ENCODE results near the gene KRT71.
"Not testable (repeated sequence)": the region's sequence is repeated elsewhere in the genome, so short reads cannot be mapped to it uniquely, and the experiment has no call there.

KRT71 gene
- 0 reads per million in 3 experiments for total RNA-seq

DNA sequence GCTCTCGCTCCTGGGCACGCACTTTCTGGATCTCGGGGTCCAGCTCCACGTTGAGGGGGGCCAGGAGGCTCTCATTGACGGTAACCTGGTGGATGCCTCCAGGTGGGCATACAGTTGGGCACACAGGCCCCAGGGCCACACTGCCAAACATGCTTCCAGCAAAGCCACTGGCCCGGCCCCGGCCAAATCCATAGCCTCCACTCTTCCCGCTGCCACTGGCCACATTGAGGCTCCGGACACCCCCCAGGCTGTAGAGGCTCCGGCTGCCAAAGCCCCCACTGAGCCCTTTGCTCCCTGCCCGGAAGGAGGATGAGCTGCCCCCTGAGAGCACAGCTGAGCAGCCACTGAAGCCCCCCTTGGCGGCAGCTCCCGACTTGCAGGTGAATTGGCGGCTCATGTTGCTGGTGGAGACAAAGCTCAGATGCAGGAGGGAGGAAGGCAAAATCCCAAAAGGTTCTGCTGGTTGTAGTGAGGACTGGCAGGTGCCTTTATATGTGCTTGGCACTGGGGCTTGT lies at the start of gene KRT71:
KRT71 (minus strand) TSS at position 465 of the 515 bp plus-strand sequence; CDS start at position 397, 68 bp downstream.
- no peak for DNase-seq

DNA sequence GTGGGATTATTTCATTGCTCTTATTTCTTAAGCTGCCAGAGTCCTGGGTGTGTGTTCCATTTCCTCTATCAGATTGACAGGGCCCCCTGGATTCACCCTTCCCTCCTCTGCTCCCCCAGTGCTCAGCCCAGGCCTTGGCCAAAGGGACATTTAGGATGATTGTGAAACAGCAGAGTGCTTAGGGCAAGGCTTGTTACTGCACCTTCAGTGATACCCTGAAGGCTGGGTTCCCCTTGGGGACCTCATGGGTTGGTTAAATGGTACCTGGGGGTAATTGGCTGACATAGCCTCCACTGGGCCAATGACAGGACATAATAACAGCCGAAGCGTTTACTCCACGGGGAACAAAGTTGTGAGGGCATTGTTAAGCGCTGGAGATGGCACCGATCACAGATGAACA lies 49.6 kb upstream of the KRT71 start:
- no peak for DNase-seq

DNA sequence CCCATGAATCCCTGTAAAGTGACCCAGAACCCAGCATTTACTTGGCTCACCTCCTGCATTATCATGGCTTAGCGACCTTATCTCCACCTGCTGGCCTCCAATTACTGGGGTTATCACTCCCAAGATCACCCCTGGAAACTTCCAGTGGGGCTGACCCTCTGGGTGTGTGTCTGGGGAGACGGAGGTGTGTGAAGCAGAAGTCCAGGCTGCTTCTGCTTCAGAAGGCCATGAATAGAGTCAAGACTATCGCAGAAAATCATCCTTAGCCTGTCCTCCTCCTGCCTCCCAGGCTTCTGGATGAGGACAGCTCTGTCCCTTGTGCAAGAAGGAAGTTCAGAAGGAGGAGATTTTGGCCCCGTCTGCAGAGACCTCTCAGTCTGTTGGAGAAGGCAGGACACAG lies 48.7 kb upstream of the KRT71 start:
- no peak for DNase-seq

DNA sequence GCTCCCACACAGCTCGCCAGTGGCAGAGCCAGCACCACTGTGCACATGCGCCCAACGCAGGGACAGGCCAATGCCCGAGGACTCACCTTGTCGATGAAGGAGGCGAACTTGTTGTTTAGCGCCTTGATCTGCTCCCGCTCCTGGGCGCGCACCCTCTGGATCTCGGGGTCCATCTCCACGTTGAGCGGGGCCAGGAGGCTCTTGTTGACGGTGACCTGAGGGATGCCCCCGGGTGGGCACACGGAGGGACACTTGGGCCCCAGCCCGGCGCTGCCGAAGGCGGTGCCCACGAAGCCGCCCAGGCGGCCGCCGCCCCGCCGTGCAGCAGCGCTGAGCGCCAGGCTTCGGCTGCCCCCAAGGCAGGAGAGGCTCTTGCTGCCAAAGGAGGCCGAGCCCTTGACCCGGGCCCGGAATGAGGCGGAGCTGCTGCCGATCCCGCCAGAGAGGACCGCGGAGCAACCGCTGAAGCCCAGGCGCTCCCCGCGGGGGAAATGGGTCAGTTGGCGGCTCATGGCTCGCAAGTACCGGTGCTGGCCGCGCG lies 48.1 kb upstream of the KRT71 start, which contains the start of gene KRT72:
KRT72 (minus strand) TSS at position 523 of the 541 bp plus-strand sequence; CDS start at position 512, 11 bp downstream.
- no peak for DNase-seq

DNA sequence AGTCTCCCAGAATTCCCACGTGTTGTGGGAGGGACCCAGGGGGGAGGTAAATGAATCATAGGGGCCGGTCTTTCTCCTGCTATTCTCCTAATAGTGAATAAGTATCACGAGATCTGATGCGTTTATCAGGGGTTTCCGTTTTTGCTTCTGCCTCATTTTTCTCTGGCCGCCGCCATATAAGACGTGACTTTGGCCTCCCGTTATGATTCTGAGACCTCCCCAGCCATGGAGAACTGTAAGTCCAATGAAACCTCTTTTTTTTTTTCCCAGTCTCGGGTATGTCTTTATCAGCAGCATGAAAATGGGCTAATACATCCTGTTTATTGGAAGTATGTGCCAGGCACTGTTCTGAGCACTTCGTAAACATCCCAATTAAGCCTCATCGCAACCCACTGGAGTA lies 47.5 kb upstream of the KRT71 start:
- no peak for DNase-seq

DNA sequence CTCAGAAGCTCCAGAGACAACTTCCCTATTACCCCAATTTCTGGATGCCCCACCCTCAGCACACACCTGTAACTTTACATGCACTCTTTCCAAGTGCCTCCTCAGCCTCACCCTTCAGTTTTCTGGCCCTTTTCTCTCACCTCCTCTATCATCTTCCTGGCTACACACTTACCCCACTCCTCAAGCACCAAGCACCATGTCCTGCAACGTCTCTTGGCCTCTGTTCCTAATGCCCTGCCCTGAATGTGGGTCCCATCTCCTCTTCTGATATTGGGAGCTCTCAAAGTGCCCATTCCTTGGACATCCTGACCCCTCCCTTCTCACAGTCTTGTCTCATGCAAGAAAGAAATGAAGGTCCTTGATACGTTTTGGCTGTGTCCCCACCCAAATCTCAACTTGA lies 47.1 kb upstream of the KRT71 start:
- no peak for DNase-seq

DNA sequence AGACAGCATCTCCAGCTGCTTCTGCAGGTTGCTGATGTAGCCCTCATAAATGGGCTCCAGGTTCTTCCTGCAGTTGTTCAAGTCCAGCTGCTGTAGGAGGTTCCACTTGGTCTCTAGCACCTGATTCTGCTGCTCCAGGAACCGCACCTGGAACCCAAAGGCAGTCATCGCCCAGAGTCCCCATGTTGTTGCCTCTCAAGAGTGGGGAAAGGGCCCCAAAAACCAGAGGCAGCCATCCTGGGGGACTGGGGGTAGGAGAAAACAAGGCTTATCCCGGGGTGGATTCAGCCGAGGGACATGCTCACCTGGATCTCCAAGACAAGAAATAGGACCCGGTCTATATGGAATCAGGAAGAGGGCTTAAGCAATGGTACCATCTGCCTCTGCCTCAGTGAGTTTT lies 46.0 kb upstream of the KRT71 start:
- DNase-seq = no peak

DNA sequence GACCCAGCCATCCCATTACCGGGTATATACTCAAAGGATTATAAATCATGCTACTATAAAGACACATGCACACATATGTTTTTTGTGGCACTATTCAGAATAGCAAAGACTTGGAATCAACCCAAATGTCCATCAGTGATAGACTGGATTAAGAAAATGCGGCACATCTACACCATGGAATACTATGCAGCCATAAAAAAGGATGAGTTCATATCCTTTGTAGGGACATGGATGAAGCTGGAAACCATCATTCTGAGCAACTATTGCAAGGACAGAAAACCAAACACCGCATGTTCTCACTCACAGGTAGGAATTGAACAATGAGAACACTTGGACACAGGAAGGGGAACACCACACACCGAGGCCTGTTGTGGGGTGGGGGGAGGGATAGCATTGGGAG lies 41.3 kb upstream of the KRT71 start:
- DNase-seq = not testable (repeated sequence)

DNA sequence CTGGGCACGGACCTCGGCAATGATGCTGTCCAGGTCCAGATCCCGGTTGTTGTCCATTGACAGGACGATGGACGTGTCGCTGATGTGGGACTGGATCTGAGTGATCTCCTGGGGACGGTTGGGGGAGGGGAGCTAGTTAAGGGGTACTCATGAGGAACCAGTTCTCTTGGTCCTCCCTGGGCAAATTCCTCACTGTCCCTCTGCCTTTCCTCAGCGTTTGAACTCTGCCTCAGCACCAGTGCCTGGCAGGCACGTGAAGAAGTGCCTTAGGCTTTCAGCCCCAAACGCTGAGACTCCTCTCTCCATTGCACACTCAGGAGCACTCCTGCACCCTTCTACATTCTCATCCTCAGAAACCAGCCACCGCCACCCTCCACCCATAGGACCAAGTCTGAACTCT lies 38.6 kb upstream of the KRT71 start:
- DNase-seq = no peak

DNA sequence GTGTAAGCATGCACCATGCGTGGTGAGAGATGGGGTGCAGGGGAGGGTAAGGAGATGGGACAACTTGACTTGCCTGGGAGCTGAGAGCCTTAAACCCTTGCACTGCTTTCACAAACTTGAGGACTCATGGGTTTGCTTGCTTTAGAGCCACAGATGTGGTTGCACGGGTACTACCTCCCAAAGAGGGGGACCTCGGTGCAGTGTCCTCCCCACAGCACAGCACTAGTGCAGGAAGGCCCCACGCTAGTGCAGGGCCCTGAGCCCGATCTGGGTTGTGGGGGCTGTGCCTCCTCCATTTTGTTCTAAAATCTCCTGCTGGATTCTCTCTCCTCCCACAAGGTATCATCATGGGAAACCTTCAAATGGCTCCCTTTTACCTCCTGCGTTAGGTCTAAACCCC lies 37.1 kb upstream of the KRT71 start:
- DNase-seq = no peak

DNA sequence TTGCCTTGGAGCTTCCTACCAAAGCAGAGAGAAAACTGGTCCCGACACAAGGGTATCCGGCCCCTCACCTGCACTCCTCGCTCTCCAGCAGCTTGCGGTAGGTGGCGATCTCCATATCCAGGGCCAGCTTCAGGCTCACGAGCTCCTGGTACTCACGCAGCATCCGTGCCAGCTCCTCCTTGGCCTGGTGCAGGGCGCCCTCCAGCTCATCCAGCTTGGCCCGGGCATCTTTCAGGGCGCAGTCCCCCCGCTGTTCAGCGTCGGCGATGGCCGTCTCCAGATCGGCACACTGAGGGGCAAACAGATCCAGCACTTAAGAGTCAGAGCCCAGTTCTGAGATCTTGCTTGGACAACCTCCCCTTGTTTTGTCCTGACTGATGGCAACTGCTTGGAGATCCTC lies 34.6 kb upstream of the KRT71 start:
- DNase-seq = no peak

DNA sequence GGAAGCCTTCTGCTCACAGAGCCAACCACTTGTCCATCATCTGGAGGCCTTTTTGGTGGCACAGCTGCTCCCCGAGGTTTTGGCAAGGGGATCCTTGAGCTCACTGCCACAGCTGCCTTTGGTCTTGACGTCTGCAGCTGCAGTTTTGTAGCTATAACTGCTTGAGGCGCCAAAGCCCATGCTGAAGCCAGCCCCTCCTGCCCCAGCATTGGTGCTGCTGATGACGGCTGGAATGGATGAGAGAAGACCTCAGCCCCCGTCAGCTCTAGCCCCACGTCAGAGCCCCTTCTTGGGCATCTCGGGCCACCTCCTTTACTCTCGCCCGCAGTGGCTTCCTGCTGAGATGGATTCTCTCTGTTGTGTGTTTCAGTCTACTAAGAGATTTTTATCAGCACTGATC lies 33.0 kb upstream of the KRT71 start:
- DNase-seq = peak; percentile 80

DNA sequence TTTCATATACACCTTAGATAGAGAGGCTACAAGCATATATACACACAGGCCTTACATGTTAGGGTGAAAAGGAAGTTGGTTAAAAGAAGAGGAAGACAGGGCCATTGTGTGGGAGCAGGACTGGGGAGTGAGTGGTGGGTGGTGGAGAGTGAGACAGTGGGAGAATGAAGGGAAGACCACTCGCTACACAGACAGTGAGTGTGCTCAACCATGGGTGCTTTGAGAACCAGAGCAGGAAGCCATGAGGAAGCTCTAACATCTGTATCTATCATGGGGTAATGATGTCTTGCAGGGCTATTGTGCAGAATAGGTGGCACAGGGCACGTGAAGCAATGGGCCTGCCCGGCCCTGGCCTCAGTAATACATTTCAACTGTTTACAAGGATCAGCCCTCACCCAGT lies 32.1 kb upstream of the KRT71 start:
- DNase-seq = no peak

DNA sequence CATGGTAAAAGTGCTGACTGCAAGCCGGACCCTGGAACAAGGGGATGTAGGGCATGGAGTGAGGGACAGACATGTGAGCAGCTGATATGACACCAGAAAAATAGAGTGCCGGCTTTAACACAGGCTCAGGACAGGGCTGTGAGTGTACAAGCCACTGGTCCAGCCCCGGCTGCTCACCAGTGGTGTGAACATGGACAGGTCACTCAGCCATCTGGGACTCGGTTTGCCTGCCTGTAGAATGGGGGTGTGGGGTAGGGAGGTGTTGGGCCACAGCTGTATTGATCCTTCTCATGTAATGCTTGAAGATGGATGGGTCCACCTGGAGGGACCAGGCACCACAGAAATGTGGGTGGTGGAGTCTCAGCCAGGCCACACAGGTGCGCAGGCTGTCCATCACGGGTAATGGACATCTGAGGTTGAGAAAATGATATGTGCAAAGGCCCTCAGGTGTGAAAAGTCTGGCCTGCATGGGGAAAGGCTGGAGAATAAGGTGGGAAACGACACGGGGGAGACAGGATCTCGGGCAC lies 31.3 kb upstream of the KRT71 start:
- no peak for DNase-seq

DNA sequence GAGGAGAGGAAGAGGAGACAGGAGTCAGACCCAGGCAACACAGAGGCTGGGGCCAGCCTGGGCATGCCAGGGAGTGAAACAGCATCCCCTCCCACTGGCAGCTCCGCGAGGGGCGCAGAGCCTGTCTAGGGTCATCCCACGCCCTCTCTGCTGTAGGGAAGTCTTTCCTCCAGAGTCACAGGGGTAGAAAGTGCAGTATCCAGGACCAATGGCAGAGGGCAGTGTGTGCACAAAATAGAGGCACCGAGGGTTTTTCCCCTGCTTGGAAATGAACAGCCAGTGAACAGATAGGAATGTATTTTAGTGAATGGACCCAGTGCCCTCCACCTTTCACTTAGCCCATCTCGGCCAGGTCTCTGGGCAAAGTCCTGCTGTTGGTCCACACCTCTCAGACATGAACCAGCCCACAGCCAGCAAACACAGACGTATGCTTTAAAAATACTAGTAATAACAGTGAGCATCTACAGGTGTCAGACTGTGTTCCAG lies 30.1 kb upstream of the KRT71 start:
- DNase-seq = peak; percentile 53

DNA sequence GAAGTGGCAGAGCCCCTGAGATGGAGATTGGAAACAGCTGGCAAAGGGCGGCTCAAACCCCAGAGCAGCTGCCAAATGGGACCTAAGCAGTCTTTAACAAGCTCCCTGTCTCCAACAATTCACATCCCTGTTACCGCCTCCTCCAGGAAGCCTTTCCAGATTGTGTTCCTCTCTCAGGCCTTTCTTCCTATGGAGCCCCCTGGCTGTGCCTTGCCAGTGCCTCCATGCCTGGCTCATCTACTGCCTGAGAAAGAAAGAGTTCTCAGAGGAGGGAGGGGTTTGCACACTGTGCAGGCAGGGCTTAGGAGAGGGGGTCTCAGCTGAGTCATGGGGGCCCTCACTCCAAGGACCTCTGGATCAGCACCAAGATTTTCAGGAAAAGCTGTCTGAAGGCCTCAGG lies 29.5 kb upstream of the KRT71 start:
- no peak for DNase-seq

DNA sequence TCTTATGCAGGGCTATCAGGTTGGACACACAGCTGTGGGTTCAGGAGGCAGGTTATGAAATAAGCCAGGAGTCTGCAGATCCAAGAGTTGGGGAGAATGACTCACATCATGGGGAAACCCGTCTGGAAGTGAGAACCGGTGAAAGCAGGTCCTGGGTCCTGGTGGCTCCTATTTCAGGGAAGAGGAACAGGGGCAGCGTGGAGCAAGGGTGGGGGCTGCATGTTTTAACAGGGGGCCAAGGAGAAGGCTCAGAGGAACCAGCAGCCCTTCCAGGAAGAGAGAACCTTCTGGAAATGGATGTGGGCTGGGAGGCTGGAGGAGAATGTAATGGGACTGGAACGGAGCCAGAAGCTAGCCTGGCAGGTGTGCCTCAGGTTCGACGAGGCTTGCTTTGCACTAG lies 28.5 kb upstream of the KRT71 start:
- no peak for DNase-seq

DNA sequence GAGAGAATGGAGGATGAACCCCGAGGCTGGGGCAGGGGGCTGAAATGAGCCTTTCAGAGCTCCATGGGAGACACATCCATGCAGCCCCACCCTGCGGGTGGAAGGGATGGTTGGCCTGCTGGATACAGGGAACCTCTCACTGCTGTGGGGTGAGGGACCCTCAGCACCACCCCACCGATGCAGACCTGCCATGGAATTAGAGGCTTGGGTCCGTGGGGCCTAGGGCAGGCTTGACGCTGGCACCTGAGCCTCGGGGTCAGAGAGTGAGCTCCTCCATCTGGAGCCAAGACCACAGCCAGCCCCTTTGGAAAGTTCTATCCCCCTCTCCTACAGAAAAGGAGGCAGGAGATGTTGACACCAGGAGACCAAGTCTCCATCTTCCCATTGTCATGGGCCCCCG lies 28.1 kb upstream of the KRT71 start:
- no peak for DNase-seq

DNA sequence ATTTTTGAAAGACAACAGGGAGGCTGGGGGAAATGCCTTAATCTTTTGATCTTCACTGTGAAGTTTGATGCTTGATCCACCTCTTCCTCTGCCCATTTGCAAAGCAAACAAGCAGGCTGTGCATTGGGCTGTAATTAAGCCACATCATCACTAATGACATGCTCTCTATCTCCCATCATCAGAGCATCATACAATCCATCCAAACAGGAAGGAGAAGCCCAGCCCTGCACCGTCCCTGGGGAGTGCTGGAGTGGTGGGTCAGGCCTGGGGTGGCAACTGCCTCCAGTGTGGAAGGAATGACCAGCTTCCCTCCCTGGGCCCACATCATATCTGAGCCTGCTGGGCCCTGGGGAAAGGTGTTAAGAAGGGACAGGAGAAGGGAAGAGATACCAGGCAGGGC lies 27.6 kb upstream of the KRT71 start:
- no peak for DNase-seq

DNA sequence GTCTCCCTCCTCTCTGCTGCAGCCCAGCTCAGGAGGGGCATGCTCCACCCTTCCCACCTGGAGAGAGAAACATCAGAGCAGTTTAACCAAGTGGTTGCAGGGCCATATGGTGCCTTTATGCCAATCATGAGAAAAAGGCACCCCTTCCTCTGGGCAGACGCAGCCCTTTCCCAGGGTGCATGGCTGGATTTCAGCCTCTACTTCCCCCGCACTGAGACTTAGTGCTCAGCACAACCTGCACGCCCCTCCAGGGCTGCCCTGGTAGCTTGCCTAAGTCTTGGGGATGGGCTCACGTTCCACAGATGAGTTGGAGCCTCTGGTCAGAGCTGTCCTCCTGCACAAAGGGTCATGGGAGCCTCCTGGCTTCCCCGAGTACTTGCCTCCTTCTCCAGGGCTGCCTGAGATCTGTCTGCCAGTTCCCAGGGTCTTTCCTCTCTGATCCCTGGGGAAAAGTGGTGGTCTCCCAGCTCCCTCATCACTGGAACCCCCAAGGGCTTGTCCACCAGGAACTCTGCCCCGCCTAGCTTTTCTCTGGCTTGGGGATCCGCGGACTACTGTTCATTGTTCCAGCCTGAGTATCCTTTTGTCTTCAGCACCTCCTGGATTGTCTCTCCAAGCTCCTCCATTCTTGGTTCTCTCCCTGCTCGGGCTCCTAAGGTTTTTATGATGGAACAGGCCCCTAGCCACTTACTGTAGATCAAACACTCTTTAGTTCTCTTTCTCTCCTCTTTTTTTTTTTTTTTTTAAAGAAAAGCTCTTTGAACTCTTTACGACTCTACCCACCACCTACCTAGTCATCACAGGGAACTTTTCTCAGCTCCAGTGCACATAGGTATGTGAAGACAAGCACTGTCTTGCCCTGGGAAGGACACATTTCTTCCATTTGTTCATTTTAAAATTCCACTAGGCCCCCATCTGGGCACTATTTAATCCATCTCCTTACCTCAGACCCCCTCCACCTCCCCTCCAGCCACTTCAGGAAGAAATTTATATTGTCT lies 26.8 kb upstream of the KRT71 start:
- DNase-seq = no peak

DNA sequence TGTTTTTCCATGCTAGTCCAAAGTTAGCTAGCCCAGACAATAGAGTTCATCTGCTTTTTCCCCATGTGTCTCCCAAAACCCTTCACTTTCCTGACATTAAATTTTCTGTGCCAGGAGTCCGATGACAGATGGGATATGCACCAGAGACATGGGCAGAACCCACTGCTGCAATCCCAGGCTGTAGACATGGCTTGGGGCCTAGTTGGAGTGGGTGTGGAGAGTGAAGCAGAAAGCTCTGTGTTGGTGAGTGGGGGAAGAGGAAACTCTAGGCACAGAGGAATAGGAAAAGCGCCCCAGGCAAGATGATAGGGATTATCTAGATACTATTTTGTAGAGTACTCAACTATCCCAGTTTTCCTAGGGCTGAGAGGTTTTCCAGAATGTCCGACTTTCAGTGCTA lies 25.5 kb upstream of the KRT71 start:
- no peak for DNase-seq

DNA sequence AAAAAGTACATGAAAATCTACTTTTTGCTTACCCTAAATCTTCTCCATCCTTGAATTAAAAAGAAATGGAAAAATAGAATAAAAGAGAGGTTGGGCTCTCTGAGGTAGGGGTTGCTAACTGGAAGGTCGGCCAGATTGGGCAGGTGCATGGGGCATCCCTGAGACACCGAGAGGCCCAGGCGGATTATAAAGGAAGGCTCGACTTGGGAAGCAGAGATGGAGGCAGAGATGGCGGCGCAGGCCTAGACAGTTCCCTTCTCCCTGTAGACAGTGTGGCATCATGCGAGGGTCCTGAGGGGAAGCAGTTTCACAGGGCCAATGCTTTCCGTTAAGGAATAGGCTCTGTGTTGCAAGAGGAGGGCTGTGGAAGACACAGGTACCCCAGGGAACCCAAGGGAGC lies 24.4 kb upstream of the KRT71 start:
- no peak for DNase-seq

DNA sequence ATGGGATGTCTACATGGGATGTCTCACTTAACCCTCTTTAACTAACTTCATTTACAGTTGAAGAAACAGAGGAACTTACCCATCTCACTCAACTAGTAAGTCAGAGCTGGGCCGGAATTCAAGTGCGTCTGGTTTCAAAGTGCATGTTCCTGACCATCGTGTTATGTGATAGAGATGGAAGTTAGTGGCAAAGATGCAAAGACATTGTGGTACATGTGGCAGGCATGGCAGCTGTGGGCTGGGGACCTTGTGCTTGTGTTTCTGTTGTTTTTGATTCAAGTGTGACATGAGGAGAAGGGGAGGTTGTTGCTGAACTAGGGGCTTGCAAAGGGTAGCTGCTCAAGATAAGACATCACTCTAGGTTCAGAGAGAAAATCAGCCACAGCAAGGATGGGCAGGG lies 23.0 kb upstream of the KRT71 start:
- no peak for DNase-seq

DNA sequence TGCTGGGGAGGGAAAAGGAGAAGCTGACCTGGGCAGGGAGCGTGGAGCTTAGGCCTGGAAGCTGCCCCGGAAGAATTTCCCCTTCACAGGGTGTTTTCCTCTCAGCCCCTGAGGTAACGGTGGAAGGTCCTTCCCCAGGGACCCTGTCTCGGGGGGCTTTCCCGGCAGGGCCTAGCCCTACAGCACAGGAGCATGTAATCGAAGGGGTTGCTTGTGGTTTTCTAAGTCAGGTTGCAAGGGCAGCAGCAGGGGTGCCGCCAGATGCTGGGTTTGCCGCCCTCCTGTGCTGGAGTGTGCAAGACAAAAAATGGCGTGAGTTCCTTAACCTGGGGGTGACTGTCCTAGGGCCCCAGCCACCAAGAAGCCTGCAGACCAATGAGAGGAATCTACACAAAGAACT lies 22.3 kb upstream of the KRT71 start:
- DNase-seq = no peak
